Islet precursor cell (in vitro differentiated cells): Measurements from ENCODE around the gene RPTOR.

Experiments used
- DNase-seq: peaks from one replicate; pipeline ENCODE4 v3.0.0-alpha.2; 2018

RPTOR gene

GRCh38 chr17:80992077-80992947 is 447.7 kb downstream of the RPTOR start:
- peak; percentile 71 for DNase-seq

GRCh38 chr17:80992948-80993624 is 448.4 kb downstream of the RPTOR start:
- DNase-seq, result peak; percentile 54

DNA sequence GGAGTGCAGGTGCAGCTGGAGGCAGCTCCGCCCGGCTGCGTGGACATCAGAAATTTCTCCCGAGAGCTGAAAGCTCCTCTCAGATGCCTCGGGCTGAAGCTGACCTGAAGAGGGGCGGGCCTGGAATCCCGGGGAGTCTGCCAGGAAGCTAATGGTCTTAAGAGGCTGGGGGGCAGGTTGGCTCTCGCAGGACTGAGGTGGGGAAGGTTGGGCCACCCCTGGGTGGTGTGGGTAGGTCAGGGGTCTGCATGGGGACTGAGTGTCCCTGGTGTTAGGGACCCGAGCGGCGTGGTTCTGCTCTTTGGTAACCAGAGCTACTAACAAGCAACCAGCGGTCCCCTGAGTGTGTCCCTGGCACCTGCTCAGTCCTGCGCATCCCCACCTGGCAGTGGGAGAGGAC is 450.5 kb downstream of the RPTOR start:
- DNase-seq, result peak; percentile 54

GRCh38 chr17:80996422-80997305 is 452.0 kb downstream of the RPTOR start:
- peak; percentile 50 for DNase-seq

- DNase-seq, result peak; percentile 55
Observed at GRCh38 chr17:80997424-80998117, 452.9 kb downstream of the RPTOR start.

DNA sequence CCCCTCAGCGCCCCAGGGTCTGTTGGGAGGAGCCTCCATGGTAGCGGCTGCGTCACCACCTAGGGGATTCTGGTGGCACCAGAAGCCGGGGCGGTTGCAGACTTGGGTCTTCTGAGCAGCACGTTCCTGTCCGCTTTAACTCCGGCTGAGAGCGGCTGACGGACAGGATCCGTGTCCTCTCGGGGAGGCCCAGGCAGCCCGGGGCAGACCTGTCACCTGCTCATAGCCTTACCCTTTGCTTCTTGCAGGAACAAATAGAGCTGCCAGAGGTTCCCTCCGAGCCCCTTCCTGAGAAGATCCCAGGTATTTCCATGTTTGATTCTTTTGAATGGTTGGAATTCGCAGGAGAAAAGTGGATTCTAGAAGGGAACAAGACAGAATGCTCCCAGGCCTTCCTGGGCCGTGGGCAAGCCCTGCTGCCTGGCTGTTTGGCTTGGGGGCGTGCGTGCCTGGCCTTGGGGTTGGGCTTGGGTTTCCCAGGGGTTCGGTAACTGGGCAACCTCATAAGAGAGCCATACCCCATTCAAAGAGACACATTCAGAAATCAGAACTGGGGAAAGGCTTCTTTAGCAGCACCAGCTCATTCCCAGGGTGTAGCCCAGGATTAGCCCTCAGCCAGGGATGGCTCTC is 453.6 kb downstream of the RPTOR start:
- DNase-seq, result no peak

DNA sequence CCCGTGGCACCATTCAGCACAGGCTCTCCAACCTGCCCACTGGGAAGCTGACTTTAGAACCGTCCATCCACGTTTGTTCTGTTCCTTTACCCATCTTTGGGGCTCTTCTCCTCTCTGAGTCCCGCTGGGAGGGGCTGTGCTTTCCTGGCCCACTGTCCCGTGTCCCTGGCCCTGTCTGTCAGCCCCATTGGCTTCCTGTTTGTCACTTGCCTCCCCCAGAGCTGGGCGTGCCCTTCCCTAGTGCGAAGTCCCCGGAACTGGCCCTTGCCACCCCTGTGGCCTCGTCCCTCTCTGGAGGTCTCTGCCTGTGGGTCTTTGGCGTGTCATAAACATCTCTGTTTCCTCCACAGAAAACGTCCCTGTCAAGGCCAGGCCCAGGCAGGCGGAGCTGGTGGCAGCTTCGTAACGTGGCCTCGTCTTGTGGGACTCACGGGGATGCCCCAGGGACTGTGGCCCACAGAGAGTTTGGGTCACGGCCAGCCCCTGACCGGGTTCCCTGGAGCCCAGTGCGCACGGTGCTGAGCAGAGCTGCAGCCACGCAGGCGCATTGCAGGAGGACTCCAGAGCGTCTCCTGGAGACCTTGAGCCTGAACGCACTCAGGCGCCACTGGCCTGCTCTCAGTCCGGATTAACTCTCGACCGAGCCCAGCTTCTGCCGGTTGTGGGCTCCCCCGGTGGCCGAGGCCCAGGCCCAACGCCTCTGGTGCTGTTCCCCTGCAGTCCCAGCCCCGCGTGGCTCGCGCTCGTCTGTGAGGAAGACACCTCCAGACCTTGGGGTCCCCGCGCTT is 454.3 kb downstream of the RPTOR start:
- peak; percentile 52 for DNase-seq

GRCh38 chr17:80999536-81000333 is 455.1 kb downstream of the RPTOR start:
- DNase-seq, result peak; percentile 54

DNA sequence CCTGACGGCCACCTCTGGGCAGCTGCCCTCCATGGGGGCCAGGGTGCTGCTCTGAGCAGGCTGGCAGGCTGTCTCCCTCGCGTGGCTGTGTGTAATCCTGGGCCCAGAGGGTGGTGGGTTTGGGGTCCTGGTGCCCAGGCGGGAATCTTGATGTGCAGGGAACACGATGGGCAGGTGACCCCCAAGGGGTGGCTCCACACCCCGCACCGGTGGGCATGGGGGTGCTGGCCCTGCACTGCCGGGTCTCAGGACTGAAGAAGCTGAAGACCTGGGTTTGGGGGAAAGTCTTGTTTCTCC is 455.6 kb downstream of the RPTOR start:
- peak; percentile 54 for DNase-seq

- DNase-seq, result peak; percentile 54
Observed at GRCh38 chr17:81000631-81001357, 456.2 kb downstream of the RPTOR start.

DNA sequence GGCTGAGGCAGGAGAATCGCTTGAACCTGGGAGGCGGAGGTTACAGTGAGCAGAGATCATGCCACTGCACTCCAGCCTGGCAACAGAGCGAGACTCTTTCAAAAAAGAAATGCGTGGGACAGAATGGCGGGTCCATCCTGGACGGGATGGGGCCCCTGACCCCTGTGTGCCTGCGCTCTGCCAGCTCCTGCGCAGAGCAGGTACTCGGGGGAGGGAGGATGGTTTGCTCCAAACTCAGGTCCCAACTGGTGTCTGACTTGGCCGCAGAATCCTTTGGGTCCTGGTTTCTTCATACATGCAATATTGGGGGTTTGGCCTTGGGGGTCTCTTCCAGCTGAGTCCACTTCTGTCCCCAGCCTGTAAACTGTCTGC is 457.4 kb downstream of the RPTOR start:
- DNase-seq, result no peak

DNA sequence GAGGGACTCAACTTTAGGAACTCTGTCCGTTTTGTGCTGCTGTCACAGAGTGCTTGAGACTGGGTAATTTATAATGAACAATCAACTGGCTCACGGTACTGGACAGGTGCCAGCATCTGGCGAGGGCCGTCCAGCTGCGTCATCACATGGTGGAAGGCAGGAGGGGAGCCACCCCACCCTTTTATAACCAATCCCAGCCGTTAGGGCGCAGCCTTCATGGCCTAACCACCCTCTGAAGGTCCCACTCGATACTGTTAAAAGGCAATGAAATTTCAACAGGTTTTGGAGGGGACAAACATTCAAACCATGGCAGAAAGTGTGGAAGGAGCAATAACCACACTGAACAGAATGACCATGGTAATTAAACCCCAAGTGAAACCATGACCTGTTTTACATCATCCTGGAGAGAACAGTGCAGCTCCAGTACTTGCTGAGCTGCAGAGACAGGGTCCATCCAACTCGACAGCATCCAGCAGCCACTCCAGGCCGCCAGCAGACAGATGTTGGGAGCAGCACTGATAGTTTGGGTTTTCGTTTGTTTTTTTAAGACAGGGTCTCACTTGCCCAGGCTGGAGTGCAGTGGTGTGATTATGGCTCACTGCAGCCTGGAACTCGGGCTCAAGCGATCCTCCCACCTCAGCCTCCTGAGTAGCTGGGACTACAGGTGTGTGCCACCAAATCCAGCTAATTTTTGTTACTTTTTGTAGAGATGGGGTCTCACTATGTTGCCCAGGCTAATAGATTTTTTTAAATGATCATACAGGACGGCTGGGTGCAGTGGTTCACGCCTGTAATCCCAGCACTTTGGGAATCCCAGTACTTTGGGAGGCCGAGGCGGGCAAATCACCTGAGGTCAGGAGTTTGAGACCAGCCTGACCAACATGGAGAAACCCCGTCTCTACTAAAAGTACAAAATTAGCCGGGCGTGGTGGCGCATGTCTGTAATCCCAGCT is 458.0 kb downstream of the RPTOR start:
- DNase-seq, result peak; percentile 51

- DNase-seq, result peak; percentile 67
Observed at GRCh38 chr17:81003711-81004475, 459.3 kb downstream of the RPTOR start.

GRCh38 chr17:81006891-81007290 is 462.3 kb downstream of the RPTOR start:
- no peak for DNase-seq

DNA sequence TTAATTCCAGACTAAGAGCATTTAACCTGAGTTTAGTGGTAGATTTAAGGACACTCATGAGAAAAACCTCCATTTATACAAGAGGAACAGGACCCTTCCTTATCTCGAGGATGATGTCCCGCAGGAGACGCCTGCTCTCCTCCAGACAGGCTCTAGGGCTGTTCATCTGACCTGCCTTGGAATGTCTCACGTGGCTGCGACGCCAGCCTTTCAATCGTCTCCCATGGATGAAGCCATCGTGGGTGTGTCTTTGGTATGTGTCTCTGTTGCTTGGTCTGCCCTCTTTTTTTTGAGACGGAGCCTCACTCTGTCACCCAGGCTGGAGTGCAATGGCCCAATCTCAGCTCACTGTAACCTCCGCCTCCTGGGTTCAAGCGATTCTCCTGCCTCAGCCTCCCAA is 463.5 kb downstream of the RPTOR start:
- DNase-seq, result peak; percentile 70

DNA sequence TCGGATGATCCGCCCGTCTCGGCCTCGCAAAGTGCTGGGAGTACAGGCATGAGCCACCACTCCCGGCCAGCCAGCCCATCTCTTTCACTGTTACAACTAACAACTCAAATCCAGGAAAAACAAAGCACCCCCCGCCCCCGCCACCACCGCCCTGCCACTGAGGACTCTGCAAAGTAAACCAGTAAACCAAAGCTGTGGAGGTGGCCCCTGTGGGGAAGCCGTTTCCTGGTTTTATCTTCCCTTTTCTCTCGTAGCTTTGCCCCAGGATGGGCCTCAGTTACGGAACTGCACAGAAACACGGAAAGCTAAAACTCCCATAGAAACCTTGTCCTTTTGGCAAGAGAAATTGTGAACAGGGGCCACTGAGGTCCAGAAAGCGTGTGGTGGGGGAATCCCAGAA is 464.5 kb downstream of the RPTOR start:
- no peak for DNase-seq

DNA sequence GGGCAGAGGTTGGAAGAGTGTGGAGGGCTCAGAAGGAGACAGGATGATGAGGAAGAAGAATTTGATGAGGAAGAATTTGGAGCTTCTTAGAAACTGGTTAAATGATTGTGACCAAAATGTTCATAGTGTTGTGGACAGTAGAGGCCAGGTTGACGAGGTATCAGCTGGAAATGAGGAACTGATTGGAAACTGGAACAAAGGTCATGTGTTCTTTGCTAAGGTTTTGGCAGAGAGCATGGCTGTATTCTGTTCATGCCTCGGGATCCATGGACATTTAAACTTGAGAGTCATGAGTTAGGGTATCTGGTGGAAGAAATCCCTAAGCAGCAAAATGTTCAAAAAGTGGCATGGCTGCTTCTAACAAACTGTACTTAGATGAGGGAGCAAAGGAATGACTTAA is 466.3 kb downstream of the RPTOR start:
- no peak for DNase-seq

DNA sequence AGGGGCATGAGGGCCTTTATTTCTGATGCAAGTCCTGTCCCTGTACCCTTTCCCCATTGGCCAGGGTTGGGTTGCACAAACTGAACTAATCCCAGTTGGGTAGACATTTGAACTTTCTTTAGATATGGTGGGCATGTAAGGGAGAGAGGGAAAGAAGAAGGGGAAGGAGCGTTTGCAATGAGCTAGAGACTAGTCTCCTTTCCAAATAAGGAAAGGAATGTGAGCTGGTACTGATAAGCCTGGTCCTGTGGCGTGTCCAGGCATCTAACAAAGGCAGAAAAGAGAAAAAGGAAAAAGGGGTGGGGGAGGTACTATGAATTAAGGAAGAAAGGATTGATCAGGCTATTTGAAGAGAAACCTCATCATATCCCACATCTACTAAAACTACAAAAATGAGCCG is 467.3 kb downstream of the RPTOR start:
- no peak for DNase-seq
